Glomerular endothelial cell (primary cell): ENCODE measurements around the gene CRB3. TPM values are rescaled to one million over a fixed set of nuclear protein-coding genes. Genes with fewer than 3 reads are reported as not detected.
"Not testable (repeated sequence)": the region's sequence is repeated elsewhere in the genome, so short reads cannot be mapped to it uniquely, and the experiment has no call there.

Experiments used
- DNase-seq: peaks from one replicate; pipeline ENCODE4 v3.0.0-alpha.2; 2011; ENCODE audit warnings: low read depth, low spot score; ENCODE audit errors: extremely low read depth
- total RNA-seq: library from RNA; depleted of rRNA; stranded (reverse); fragments of >200 nt; gene quantifications from 2 replicates; pipeline ENCODE4 v1.2.3, GENCODE V29; 2015

CRB3 gene, protein sequence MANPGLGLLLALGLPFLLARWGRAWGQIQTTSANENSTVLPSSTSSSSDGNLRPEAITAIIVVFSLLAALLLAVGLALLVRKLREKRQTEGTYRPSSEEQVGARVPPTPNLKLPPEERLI
- 0.34 TPM in 1 of 2 replicates, not detected in the other for total RNA-seq

DNA sequence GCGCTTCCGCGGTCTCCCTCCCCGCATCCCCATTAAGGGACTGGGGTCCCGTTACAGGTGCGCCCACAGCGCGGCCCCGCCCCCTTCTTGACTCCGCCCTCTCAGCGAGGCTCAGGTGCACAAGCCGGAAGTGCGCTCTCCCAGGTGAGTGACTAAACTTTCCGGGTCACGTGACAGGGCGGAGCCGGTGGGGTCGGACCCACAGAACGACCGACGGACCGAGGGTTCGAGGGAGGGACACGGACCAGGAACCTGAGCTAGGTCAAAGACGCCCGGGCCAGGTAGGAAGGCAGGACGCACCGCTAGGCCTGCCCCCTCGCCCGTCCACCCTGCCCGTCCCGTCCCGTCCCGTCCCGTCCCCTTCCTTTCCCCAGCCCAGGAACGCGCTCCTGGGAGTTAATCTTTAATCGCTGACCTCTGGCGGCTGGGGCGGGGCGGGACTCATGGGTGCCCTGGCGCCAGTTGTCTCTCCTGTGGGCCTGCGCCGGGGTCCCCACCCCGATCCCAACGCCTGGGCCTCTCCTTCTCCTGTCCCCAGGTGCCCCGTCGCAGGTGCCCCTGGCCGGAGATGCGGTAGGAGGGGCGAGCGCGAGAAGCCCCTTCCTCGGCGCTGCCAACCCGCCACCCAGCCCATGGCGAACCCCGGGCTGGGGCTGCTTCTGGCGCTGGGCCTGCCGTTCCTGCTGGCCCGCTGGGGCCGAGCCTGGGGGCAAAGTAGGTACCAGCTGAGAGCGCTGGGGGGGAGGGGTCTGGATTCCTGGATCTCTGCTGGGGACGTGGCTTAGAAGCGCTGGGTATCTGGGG is at the start of gene CRB3:
Gene CRB3 (plus strand): TSS at position 202 of the 804 bp plus-strand sequence. CDS start 431 bp downstream, at position 633.
- no peak for DNase-seq

DNA sequence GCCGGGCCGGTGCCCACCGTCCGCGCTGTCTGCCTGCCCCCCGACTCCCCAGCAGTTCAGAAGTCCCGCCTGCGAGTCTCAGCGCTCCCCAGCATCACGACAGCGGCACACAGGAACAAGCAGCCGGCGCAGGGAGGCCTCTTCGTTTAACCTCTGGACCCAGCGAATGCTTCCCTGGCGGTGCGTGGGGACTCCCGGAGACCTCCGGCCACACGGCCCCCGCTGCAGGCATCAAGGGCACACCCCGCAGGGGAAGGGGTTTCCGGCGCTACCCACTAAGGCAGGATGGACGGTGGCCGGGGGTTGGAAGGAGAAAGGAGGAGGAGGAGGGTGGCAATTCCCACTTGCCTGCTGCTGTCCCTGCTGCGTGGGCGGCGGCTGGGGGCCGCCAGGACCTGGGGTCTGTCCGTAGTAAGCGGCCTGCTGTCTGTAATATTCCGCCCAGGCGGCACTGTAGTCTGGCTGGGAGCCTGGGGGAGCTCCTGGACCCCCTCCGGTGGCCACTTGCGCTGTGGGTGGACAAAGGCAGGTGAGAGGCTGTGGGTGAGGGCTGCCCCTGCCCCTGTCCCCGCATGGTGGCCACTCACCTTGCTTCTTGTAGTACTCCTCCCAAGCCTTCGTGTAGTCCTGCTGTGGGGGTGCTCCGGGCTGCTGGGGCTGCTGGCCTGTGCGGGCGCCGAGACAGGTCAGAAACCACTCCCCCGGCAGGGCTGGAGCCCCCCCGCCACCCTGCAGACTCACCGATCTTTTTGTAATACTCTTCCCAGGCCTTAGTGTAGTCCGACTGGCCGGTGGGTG is 49.1 kb upstream of the CRB3 start:
- DNase-seq: no peak

DNA sequence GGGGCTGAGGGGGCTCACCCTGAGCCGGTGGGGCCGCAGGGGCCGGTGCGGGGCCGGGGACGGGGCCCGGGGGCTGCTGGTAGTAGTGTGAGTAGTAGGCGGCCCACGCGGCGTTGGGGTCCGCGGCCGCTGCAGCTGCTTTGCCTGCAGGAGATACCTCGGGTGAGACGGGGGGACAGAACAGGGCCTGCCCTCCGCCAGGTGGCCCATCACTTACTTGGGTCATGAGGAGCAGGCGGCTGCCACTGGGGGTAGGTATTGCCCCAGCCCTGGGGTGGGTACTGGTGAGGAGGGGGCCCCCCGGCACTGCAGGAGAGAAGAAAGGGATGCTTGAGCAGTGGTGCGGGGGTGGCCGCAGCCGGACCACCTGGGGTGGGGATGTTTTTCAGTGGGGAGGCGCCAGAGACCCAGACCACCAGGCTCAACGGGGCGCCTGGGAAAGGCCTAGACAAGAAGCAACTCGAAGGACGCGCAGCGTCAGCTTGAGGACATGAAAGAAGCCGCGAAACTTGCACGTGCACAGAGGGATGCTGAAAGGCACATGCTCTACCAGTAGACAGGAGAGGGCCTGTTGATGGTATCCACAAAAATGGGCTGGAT is 48.4 kb upstream of the CRB3 start:
- DNase-seq: no peak

DNA sequence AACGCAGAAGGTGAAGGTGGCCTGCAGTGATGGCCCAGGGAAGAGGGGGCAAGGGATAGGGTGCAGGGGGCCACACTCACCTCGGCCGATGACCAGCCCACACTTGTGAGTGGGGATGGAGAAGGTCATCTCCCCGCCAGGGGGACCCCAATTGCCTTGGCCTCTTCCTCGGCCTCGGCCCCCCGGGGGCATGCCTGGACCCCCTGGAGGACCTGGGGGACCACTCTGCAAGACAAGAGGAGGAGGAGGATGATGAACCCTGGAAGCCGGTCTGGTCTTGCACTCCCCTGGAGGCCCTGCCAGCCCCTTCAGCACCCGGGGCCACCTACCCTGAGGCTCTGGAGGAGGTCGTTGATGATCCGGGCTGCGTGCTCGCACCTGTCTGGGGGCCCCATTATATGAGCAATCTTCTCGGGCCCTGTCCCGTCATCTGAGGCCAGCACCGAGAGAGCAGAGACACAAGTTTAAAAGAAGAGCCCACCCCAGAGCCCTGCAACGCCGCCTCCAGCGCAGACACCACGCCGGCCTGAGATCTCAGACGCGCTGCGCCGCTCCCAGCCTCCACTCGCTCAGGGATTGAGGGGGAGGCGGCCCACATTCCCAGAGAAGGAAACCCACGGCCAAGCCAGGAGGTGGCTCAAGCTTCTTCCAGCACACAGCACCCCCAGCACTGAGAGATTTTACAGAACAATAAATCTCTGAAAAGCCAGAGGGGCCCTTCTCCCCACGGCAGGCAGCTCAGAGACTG is 47.2 kb upstream of the CRB3 start:
- DNase-seq: no peak

DNA sequence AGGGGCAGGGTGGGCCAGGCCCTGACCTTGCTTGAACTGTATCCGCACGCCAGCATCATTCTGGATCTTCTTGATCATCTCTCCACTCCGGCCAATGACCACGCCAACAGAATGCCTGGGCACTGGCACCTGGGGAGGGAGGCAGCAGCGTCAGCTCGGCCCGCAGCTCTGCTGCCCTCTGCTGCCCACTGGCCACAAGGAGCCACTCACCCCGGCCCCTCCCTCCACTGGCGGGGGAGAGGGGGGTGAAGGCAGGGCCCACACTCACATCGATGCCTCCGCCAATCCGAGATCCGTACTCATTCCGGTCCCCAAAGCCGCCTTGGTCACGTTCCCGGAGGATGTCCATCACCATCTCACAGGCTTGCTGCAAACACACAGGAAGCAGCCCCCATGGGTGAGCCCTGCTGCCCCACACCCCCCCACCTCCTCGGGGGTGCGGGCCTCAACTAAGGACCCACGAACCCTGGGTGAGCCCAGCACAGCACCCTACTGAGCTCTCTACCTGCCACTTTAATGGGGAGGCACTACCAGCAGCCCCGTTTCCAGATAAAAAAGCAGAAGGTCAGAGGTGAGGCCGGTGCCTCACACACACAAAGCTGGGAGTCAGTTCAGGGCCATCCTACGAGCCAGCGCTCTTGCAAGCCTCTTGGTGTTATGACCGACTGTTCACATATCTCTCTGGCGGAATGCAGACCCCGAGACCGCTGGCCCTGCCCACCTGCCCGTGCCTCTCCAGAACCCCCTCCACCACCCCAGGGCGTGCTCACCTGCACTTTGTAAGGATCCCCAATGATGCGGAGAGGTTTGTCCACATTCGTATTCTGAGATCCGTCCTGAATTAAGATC is 46.1 kb upstream of the CRB3 start:
- no peak for DNase-seq

DNA sequence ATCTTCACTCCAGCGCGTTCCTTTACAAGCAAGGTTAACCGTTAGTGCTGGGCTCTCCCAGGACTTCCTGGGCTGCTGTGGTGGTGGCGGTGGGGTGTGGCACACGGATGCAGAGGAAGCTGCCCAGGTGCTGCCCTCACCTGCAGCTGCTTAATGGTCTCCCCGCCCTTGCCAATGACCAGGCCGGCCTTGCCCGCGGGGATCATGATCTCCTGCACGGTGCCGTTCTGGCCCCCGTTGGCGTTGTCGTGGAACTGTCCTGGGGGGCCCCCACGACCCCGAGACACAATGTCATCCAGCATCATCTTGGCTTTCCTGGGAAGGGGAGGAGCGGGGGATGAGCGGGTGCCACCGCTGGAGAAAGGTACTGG is 45.5 kb upstream of the CRB3 start:
- no peak for DNase-seq

DNA sequence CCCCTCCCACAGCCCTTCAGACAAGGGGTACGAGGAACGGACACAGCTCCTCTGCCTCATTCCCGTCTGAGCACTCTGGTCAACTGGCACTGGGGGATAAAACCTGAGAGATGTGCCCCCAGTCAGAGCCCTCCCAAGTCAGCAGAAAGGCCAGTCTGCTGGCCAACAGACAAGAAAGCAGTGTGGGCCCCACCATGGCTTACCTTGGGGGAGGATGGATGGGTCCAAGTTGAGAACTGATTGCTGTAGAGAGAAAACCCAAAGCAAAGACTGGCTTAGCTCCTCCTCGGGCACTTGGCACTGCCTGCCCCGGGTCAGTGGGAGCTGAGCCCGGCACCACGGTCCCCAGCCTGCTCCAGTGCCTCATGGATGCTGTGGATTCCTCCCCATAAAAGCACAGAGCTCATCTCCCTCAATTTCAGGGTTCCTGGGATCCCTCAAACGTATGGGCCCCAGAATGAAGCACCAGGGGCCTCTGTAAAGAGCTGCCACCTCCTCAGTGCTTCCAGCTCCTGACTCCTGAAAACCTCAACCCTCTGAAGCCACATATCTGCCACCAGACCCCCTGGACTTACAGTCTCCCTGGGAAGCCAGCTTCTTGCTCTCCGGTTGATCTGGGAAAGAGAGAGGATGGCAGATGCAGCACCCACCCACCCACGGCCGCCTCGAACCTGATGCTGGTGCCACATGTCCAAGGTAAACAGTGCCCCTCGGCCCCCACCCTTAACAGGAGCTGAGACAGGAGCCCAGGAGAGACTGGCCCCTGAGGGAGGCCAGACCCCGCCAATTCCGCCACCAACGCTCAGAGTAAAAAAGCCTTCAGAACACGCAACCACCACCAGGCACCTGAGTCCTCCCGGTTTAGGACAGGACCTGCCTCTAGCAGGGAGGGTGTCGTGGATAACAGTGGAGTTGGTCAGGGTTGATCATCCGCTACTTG is 42.7 kb upstream of the CRB3 start:
- DNase-seq: no peak

DNA sequence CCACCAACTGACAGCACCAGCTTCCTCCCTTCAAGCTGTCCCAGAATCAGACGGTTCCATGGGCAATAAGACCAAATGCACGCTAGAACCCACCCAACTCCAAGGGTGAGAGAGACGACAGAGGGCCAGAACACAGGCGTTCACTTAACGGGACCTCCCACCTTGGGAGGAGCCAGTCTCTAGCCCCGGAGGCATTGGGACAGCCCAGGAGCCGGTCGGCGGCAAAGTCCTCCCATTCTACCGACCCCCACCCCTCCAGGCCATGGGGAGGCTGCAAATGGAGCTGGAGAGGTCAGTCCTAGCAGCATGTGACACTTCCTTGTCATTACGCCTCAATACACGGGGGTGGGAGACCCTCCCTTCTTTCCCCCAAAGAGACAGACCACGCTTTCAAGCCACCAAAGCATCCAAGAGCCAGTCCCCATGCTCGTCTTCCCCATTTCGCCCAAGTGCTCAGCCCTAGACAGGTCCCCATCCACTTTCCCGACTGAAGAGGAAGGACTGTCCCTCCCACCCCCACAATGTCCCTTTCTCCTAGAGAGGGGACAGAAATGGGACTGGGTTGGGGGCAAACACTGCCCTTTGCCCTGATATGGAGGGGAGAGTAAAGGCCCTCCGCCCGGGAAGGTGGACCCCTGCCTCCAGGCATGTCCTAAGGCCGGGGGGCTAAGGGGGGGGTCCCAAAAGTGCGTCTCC is 40.4 kb upstream of the CRB3 start:
- no peak for DNase-seq

DNA sequence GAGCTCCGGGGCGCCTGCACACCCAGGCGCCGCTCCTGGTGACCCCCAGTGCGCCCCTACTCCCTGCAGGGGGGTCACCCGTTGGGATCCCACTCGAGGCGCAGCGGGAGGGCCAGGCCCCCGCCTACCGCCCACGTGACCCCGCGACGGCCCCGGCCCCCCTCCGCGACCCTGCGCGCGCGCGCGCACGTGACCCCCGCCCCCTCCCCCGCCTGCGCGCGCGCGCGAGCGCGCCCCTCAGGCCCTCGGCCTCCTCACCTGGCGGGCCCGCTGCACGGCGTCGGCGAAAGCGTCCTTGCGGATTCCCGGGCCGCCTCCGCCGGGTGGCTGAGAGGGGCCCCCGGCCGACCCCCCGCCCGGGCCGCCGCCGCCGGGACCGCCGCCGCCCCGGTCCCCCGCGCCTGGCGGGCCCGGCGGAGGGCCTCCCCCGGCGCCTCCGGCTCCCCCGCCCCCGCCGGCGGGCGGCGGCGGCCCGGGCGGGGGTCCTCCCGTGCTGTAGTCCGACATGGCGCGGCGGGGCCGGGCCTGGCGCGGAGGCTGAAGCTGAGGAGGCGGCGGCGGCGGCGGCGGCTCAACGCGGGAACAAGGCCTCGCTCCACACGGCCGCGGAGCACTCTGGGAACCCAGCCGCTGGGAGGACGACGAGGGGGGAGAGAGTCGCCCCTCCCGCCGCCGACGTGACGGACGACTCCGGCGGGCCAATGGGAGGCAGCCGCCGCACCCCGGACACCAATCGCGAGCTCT is 39.7 kb upstream of the CRB3 start, which contains the start of gene KHSRP:
Gene KHSRP (minus strand): TSS at position 617 of the 744 bp plus-strand sequence. CDS start 110 bp downstream, at position 507.
- no peak for DNase-seq

DNA sequence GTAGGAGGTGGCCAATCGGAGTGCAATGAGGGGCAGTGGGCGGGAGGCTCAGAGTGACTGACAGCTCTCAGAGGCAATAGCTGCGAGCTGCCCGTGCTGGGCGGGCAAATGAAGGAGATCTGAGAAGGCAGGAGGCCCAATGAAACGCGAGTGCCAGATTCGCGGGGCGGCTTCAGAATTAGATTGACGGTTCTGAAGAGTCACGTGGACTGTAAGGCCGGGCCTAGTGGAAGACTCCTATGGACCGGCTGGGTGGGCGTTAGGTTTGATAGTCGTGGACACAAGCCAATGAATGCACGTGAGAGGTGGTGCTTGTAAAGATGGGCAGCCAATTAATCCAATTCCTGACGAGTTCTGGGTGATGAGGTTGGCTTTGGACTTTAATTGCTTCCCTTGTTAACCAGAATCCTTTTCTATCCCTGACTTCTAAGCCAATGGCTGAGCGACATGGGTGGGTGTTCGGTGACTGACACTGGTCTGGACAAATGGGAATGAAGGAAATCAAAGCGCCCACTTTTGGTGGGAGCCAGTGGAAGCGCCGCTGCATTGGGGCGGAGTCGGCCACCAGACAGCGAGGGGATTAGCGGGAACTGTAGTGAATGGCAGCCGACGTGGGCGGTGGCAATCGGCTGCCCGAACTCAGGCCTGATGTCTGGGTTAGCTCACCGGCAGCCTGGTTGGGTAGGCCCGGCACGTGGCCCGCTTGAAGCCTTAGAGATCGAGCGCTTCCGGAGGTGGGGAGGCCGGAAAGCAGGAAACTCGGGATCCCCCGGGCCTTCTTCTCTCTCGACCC is 38.9 kb upstream of the CRB3 start:
- peak; percentile 100 for DNase-seq

DNA sequence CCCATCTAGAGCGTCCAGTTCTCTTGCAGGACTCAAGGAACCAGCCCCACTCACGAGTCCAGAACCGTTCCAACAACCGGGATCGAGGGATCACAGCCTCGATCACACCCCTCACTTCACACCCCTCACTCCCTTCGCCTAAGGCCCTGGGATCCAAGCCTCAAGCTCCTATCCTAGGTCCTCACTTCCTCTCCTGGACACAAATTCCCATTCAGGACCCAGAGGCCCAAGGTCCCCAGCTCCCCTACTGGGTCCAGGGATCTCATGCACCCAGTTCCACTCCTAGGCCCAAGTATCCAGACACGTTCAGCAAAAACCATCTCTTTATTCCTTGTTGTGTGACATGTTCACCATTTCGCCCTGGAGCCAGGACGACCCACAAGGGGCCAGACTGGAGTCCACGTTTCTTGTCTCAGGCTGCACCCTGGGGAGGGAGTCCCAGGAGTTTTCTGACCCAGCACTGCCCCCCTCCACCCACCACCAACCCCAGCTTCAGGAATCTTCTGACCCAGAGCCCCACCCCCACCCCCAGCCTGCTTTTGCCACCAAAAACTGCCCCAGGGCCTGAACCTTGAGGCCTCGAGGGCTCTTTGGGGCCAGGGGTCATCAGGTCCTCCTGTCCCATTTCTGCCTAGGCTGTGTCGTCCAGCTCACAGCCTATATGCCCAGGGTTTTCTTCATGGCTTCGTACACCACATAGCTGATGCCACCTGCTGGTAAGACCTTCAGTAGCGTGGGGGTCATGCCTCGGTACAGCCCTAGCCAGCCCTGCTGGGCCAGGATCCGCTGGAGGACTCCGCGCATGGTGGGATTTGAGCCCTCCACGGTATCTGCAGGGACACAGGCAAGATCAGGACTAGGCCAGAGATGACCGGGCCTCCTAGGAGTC is 38.1 kb upstream of the CRB3 start:
- no peak for DNase-seq

DNA sequence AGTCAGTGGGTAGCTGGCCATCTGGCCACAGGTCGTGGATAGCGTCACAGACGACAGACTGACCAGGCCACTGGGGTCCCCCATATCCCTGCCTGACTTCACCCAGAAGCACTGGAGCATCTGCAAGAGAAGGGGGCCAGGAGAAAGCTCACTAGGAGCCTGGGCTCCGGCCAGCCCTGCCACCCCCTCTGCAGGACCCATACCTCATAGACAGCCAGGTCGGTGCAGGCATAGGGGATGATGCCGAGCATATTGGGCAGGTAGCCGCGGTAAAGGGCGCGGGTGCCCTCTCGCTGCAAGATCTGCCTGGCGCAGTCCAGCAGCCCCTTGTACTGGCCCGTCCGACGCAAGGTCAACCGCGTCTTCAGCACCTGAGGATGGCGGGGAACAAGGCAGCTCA is 36.9 kb upstream of the CRB3 start:
- no peak for DNase-seq

DNA sequence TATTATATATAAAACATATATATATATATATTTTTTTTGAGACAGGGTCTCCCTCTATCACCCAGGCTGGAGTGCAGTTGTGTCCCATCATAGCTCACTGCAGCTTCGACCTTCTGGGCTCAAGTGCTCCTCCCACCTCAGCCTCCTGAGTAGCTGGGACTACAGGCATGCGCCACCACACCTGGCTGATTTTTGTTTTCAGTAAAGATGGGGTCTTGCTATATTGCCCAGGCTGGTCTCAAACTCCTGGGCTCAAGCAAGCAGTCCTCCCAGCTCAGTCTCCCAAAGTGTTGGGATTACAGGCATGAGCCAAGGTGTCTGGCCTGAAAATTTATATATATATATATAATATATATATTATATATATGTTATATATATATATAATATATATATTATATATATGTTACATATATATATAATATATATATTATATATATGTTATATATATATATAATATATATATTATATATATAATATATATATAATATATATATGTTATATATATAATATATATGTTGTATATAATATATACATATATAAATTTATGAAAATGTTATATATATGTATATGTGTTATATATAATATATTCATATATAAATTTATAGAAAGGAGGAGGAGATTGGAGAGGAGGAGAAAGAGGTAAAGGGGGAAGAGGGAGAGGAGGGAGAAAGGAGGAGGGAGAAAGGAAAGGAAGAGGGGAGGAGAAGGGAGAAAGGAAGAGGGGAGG is 35.2 kb upstream of the CRB3 start:
- DNase-seq: not testable (repeated sequence)

DNA sequence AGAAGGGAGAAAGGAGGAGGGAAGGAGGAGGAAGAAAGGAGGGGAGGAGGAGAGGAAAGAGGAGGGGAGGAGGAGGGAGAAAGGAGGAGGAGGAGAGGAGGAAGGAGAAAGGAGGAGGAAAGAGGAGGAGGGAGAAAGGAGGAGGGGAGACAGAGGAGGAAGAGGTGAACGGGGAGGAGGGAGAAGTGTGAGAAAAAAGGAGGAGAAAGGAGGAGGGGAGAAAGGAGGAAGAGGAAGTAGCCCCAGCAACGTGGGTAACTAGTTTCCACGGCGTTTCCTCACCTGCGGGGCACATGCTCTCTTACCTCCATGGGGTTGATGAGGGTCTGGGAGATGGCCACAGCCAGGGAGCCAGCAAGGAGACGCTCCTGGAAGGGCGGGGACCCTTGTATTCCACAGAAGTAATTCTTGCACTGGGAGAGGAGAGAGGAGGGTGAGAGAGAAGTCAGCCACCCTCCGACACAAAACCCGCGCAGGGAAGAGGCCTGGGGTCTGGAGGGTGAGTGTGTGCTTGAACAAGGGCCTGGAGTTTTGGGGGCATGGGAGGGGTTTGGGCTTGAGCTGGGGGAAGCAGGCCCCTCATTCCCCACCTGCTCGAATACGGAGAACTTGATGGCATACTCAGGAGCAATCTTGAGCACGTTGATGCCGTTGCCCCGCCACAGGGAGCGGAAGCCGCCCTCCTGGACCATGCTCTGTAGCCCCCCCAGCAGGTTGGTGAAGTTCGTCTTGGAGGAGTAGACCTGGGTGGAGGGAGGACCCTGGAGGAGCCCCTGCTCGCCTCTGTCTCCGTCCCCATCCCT is 34.5 kb upstream of the CRB3 start:
- DNase-seq: no peak
